HepG2 (cell line): ENCODE results near the gene HENMT1. TPM values are rescaled to one million over a fixed set of nuclear protein-coding genes. Genes with fewer than 3 reads are reported as not detected.
A peak's percentile ranks its signal among the peaks of the same experiment; 100 is the strongest.

Source experiments
- ATF7-NPFF ChIP-seq: sonication (generic); formaldehyde crosslinking; IDR thresholded peaks from 2 replicates; pipeline ENCODE4 v1.8.1; 2023; ENCODE audit warnings: mild to moderate bottlenecking, low read depth, missing genetic modification reagents, moderate library complexity
- DNMT1 ChIP-seq: sonication (generic); formaldehyde crosslinking; IDR thresholded peaks from 2 replicates; pipeline ENCODE4 v1.5.1; 2020; ENCODE audit warnings: mild to moderate bottlenecking, missing genetic modification reagents
- DPF2 ChIP-seq: sonication (generic); formaldehyde crosslinking; IDR thresholded peaks from 2 replicates; pipeline ENCODE4 v1.4.0; 2020; ENCODE audit warnings: mild to moderate bottlenecking, low read depth, missing genetic modification reagents, borderline replicate concordance
- DZIP1 ChIP-seq: sonication (generic); formaldehyde crosslinking; IDR thresholded peaks from 2 replicates; pipeline ENCODE4 v1.5.0; 2020; ENCODE audit warnings: mild to moderate bottlenecking, missing genetic modification reagents
- MLX ChIP-seq: IDR thresholded peaks from 2 replicates; pipeline ENCODE4 v1.6.1; 2016
- NRL ChIP-seq: sonication (generic); formaldehyde crosslinking; IDR thresholded peaks from 2 replicates; pipeline ENCODE4 v1.5.0; 2020; ENCODE audit warnings: missing genetic modification reagents, mild to moderate bottlenecking, moderate library complexity, borderline replicate concordance
- ZNF251 ChIP-seq: sonication (generic); formaldehyde crosslinking; IDR thresholded peaks from 2 replicates; pipeline ENCODE4 v1.9.0; 2021; ENCODE audit warnings: mild to moderate bottlenecking, missing genetic modification reagents
- ZNF512 ChIP-seq: sonication (generic); formaldehyde crosslinking; IDR thresholded peaks from 2 replicates; pipeline ENCODE4 v1.4.0; 2020; ENCODE audit warnings: mild to moderate bottlenecking, missing genetic modification reagents
- ZNF768 ChIP-seq: sonication (generic); formaldehyde crosslinking; IDR thresholded peaks from 2 replicates; pipeline ENCODE4 v1.4.0; 2020; ENCODE audit warnings: missing genetic modification reagents
- ZNF781 ChIP-seq: sonication (generic); formaldehyde crosslinking; IDR thresholded peaks from 2 replicates; pipeline ENCODE4 v1.5.1; 2020; ENCODE audit warnings: borderline replicate concordance, mild to moderate bottlenecking, missing genetic modification reagents; ENCODE audit errors: not compliant biosample characterization
- ZSCAN29 ChIP-seq: sonication (generic); formaldehyde crosslinking; conservative IDR thresholded peaks from 2 replicates; pipeline ENCODE4 v1.4.0; 2020; ENCODE audit warnings: mild to moderate bottlenecking, missing genetic modification reagents
- polyA plus RNA-seq, 8 experiments: library from polyadenylated mRNA; depleted of rRNA in 3 of 8; stranded (reverse) in 7 of 8; unstranded in 1 of 8; fragments of >200 nt; fragmentation: Illumina TruSeq in 4 of 8; extraction: Trizol in 4 of 8; gene quantifications; 2 replicates each; pipeline versions ENCODE4 v1.2.1 to v1.2.3, GENCODE V29; 2011 to 2016; ENCODE audit warnings: low read depth in 4 of 8, missing spikeins in 1 of 8, mixed read lengths in 1 of 8; ENCODE audit not compliant: insufficient read depth in 1 of 8
- total RNA-seq, 5 experiments: library from RNA; depleted of rRNA; stranded (reverse); fragments of >200 nt; fragmentation: Illumina TruSeq; extraction: Trizol; gene quantifications; 2 replicates each; pipeline ENCODE4 v1.2.3, GENCODE V29; 2016; ENCODE audit warnings: low read depth in 1 of 5
- TF ChIP-seq, protein P1 (sequence below): sonication (generic); formaldehyde crosslinking; IDR thresholded peaks from 2 replicates; pipeline ENCODE4 v1.4.0; 2020; ENCODE audit warnings: missing genetic modification reagents
- TF ChIP-seq, protein P2 (sequence below): fragments of 450-650 bp; IDR thresholded peaks from 2 replicates; pipeline ENCODE4 v1.6.1; 2017
- TF ChIP-seq, protein P3 (sequence below), 2 experiments: IDR thresholded peaks; 2 replicates each; pipeline ENCODE4 v1.6.1; 2011 to 2012; ENCODE audit warnings: low read length in 2 of 2, borderline replicate concordance in 1 of 2, low read depth in 1 of 2, mild to moderate bottlenecking in 1 of 2, moderate library complexity in 1 of 2
- TF ChIP-seq, protein P4 (sequence below): sonication (generic); formaldehyde crosslinking; IDR thresholded peaks from 2 replicates; pipeline ENCODE4 v1.5.0; 2020; ENCODE audit warnings: mild to moderate bottlenecking, missing genetic modification reagents, moderate library complexity

The HENMT1 gene
- total and polyA plus RNA-seq, 2 of the 13 experiments (the other 11 are each of a cell fraction or from before 2014, with no cell fraction given): not detected

GRCh38 chr1:108691942-108692723, 31.2 kb upstream of the HENMT1 start, which contains the start of gene PRPF38B (continued):
- TF ChIP-seq, protein P1, sequence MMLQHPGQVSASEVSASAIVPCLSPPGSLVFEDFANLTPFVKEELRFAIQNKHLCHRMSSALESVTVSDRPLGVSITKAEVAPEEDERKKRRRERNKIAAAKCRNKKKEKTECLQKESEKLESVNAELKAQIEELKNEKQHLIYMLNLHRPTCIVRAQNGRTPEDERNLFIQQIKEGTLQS: peak; percentile 2; the same call in 1 of the 2 replicates
- TF ChIP-seq MLX (CRISPR knock-in tag) (no peak), ZNF251 (CRISPR knock-in tag) (no peak; the same call in 1 of the 2 replicates), ATF7-NPFF (peak; percentile 75; the same call in 1 of the 2 replicates), ZSCAN29 (CRISPR knock-in tag) (peak; percentile 84; the same call in 1 of the 2 replicates), DNMT1 (CRISPR knock-in tag) (no peak), NRL (peak; percentile 77; the same call in 1 of the 2 replicates), ZNF781 (CRISPR knock-in tag) (peak; percentile 73), ZNF512 (CRISPR knock-in tag) (no peak), ZNF768 (CRISPR knock-in tag) (peak; percentile 53), DPF2 (CRISPR knock-in tag) (no peak), DZIP1 (CRISPR knock-in tag) (0 out of 2 replicates have a peak, but pooled peaks have one; percentile 51)
- TF ChIP-seq, protein P2, sequence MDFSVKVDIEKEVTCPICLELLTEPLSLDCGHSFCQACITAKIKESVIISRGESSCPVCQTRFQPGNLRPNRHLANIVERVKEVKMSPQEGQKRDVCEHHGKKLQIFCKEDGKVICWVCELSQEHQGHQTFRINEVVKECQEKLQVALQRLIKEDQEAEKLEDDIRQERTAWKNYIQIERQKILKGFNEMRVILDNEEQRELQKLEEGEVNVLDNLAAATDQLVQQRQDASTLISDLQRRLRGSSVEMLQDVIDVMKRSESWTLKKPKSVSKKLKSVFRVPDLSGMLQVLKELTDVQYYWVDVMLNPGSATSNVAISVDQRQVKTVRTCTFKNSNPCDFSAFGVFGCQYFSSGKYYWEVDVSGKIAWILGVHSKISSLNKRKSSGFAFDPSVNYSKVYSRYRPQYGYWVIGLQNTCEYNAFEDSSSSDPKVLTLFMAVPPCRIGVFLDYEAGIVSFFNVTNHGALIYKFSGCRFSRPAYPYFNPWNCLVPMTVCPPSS: no peak
- TF ChIP-seq, protein P3, sequence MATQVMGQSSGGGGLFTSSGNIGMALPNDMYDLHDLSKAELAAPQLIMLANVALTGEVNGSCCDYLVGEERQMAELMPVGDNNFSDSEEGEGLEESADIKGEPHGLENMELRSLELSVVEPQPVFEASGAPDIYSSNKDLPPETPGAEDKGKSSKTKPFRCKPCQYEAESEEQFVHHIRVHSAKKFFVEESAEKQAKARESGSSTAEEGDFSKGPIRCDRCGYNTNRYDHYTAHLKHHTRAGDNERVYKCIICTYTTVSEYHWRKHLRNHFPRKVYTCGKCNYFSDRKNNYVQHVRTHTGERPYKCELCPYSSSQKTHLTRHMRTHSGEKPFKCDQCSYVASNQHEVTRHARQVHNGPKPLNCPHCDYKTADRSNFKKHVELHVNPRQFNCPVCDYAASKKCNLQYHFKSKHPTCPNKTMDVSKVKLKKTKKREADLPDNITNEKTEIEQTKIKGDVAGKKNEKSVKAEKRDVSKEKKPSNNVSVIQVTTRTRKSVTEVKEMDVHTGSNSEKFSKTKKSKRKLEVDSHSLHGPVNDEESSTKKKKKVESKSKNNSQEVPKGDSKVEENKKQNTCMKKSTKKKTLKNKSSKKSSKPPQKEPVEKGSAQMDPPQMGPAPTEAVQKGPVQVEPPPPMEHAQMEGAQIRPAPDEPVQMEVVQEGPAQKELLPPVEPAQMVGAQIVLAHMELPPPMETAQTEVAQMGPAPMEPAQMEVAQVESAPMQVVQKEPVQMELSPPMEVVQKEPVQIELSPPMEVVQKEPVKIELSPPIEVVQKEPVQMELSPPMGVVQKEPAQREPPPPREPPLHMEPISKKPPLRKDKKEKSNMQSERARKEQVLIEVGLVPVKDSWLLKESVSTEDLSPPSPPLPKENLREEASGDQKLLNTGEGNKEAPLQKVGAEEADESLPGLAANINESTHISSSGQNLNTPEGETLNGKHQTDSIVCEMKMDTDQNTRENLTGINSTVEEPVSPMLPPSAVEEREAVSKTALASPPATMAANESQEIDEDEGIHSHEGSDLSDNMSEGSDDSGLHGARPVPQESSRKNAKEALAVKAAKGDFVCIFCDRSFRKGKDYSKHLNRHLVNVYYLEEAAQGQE (IDR thresholded peaks at IDR 0.05; ENCODE audit: borderline replicate concordance in 1 of 2, low read depth in 1 of 2, low read length in 2 of 2): no peak
- TF ChIP-seq, protein P4, sequence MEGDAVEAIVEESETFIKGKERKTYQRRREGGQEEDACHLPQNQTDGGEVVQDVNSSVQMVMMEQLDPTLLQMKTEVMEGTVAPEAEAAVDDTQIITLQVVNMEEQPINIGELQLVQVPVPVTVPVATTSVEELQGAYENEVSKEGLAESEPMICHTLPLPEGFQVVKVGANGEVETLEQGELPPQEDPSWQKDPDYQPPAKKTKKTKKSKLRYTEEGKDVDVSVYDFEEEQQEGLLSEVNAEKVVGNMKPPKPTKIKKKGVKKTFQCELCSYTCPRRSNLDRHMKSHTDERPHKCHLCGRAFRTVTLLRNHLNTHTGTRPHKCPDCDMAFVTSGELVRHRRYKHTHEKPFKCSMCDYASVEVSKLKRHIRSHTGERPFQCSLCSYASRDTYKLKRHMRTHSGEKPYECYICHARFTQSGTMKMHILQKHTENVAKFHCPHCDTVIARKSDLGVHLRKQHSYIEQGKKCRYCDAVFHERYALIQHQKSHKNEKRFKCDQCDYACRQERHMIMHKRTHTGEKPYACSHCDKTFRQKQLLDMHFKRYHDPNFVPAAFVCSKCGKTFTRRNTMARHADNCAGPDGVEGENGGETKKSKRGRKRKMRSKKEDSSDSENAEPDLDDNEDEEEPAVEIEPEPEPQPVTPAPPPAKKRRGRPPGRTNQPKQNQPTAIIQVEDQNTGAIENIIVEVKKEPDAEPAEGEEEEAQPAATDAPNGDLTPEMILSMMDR (CRISPR knock-in tag): peak; percentile 17; the same call in 1 of the 2 replicates
